Erythroblast (primary cell): ENCODE measurements around the gene FANK1.
"Not testable (repeated sequence)": the region's sequence is repeated elsewhere in the genome, so short reads cannot be mapped to it uniquely, and the experiment has no call there.

ENCODE experiments used
- GATA1 ChIP-seq: IDR thresholded peaks from 2 replicates; pipeline ENCODE4 v1.6.1; 2011; ENCODE audit warnings: low read depth, mild to moderate bottlenecking, control low read depth, low read length, moderate library complexity
- POLR2A ChIP-seq: IDR thresholded peaks from 2 replicates; pipeline ENCODE4 v1.6.1; 2011; ENCODE audit warnings: mild to moderate bottlenecking, low read length

GRCh38 chr10:125921643-125922306 is 25.4 kb downstream of the FANK1 start:
- TF ChIP-seq POLR2A, GATA1: not testable (repeated sequence)
